ENCODE results near the gene EIF2AK2.

EIF2AK2 gene

GRCh38 chr2:37098416-37099118 is 58.2 kb downstream of the EIF2AK2 start:
- DNase-seq: no peak

- DNase-seq: no peak
Measured at GRCh38 chr2:37096568-37096967, 60.2 kb downstream of the EIF2AK2 start.

- no peak for DNase-seq
Measured at GRCh38 chr2:37091873-37092272, 64.9 kb downstream of the EIF2AK2 start.

GRCh38 chr2:37090019-37090477 is 66.7 kb downstream of the EIF2AK2 start:
- no peak for DNase-seq

- peak; percentile 21 to 23 for DNase-seq
Measured at GRCh38 chr2:37085731-37086147, 71.0 kb downstream of the EIF2AK2 start.

GRCh38 chr2:37084797-37085196 is 72.0 kb downstream of the EIF2AK2 start:
- DNase-seq: no peak

- peak; percentile 94 to 98 for DNase-seq
Measured at GRCh38 chr2:37083873-37084794, 72.6 kb downstream of the EIF2AK2 start, which contains the start of the genes GPATCH11 and HEATR5B. TSS of gene GPATCH11 (plus strand) at chr2:37084518. CDS start at chr2:37088382, 3,864 bp downstream. TSS of gene HEATR5B (minus strand) at chr2:37084372. CDS start at chr2:37083414, 958 bp downstream.

- no peak for DNase-seq
Measured at GRCh38 chr2:37080689-37081088, 76.1 kb downstream of the EIF2AK2 start.

GRCh38 chr2:37080266-37080665 is 76.5 kb downstream of the EIF2AK2 start:
- peak; percentile 21 to 70 for DNase-seq

- DNase-seq: no peak
Measured at GRCh38 chr2:37070931-37071330, 85.8 kb downstream of the EIF2AK2 start.

- DNase-seq: no peak
Measured at GRCh38 chr2:37068686-37069085, 88.1 kb downstream of the EIF2AK2 start.

- DNase-seq: no peak
Measured at GRCh38 chr2:37061776-37062175, 95.0 kb downstream of the EIF2AK2 start.

- no peak for DNase-seq
Measured at GRCh38 chr2:37061013-37061711, 95.6 kb downstream of the EIF2AK2 start.

- DNase-seq: no peak
Measured at GRCh38 chr2:37060446-37060845, 96.3 kb downstream of the EIF2AK2 start.

GRCh38 chr2:37059841-37060240 is 96.9 kb downstream of the EIF2AK2 start:
- no peak for DNase-seq

GRCh38 chr2:37052600-37053332 is 104.0 kb downstream of the EIF2AK2 start:
- DNase-seq: peak in 1 of 2 donors; percentile 5
